Islet precursor cell (in vitro differentiated cells): ENCODE measurements around the gene HECTD4.
"Not testable (repeated sequence)": the region's sequence is repeated elsewhere in the genome, so short reads cannot be mapped to it uniquely, and the experiment has no call there.

Experiments
- DNase-seq: peaks from one replicate; pipeline ENCODE4 v3.0.0-alpha.2; 2018

The HECTD4 gene, protein sequence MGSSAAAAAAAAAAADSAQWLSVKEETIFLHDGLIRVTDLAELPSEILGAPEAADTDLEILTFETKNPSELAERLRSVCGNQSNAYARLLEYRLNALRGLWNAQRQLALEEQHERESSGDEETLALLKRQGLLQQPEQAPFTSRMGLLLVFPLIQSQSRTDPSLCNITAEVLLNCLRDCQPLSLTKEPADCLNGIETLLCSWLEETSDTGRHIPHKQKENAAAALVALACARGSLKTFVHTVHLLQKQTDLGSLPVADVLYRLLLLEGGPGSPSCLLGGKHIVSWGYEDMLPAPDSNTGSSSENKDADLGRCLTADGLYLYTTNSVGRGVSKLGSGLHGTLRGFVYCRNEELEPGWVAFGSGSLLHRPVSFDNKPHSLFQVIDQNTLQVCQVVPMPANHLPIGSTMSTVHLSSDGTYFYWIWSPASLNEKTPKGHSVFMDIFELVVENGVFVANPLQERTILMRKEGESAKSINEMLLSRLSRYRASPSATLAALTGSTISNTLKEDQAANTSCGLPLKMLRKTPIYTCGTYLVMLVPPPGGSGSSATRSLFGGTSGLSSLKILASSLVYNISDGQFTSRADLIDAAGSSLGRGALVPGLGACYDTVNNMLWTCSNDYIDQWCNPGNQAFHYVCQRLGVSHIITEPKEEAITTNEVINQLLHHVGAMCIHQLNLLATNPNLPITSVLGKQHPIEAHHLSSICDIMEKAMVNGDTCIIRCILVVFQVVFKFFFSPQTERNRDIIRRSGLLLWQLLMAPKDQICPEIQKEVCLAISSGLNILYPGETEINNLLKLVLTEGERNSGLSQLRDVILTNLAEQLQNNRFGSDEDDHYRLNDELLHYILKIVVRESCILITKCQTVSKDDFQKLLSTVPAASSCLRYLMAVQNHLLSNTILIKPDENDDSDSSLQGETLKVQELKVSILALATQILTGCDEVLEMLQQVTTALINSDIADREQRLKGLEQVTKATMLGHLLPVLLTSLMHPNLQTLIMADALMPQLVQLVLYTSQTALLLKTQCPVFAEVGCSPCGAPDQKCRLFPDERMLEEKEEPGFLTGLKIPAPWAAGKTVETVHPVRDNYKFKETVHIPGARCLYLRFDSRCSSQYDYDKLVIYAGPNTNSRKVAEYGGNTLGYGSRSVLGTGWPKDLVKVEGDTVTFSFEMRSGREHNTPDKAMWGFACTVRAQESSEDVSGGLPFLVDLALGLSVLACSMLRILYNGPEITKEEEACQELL (N-terminal part only)

DNA sequence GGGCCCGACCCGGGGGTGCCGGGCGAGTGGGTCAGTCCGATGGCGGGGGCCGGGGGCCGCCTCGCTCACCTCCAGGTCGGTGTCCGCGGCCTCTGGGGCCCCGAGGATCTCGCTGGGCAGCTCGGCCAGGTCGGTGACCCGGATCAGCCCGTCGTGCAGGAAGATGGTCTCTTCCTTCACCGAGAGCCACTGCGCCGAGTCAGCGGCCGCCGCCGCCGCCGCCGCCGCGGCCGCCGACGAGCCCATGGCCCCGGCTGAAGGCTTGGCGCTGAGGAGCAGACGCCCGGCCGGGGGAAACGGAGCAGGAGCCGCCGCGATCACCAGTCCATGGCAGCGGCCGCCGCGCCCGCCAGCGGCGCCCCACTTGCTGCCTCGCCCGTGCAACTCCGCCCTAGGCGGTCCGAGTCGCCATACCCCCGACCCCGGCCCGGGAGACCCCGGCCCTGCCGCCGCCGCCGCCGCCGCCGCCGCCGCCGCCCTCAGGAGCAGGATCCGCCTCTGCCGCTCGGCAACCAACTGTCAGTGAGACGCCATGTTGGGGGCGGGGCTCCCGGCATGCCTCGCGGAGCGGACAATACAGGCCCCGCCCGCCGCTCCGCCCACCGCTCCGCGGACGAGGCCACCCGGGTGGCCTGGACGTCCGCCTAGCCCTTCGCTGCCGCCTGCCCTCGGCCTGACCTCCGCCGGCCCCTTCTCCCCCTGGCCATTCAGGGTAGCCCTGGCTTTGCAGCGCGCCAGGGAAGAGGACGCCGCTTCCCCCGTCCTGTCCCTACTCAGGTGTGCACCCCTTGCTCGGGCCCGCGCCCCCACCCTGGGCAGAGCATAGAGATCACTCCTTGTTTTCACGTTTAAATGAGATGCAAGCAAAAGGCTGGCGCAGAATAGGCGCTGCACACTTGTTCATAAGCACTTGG is at the start of gene HECTD4:
TSS of gene HECTD4 (minus strand) at position 549 of the 914 bp plus-strand sequence. CDS start at position 246, 303 bp downstream.
- DNase-seq = peak; percentile 98

DNA sequence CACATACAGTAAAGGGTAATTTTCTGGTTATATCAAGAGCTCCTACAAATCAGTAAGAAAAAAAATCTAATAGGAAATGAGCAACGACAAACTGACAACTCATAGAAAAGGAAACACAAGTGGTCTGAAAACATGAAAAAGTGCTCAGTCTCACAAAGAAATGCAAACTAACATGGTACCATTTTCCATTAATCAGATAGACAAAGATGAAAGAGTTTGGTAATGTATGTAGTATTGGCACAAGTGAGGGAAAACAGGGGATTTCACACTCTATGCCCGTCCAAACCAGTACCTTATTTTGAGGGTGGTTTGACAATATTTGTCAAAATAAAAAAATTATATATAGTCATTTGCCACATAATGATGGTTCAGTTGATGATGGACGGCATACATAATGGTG is 49.7 kb upstream of the HECTD4 start:
- no peak for DNase-seq

GRCh38 chr12:112430929-112431328 is 48.7 kb upstream of the HECTD4 start:
- no peak for DNase-seq

DNA sequence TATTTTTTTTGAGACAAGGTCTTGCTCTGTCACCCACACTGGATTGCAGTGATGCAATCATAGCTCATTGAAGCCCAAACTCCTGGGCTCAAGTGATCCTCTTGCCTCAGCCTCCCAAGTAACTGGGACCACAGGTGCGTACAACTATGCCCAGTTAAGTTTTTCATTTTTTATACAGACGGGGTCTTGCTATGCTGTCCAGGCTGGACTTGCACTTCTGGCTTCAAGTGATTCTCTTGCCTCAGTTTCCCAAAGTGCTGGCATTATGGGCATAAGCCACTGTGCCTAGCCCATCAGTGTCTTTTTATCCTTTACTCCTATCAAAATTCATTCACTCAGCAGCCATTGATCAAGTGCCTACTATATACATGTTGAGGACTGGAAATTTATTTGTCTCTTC is 45.5 kb upstream of the HECTD4 start:
- no peak for DNase-seq

GRCh38 chr12:112425582-112426382 is 43.6 kb upstream of the HECTD4 start:
- DNase-seq = no peak

DNA sequence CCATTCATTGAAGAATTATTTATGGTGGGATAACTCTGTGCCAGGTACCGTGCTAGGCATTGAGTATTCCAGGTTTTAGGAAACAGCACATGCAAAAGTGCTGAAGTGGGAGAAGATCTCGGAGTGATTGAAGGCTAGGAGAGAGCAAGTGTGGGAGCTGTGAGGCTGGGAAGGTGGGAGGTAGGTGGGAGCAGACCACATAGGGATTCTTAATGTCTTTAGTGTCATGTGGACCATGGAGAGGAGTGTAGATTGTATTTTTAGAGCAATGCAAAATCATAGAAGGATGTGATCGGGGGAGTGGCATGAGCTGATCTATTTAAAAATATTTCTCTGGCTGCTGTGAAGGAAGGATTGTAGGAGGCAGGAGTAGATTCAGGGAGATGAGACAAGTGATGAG is 41.9 kb upstream of the HECTD4 start:
- DNase-seq = no peak

DNA sequence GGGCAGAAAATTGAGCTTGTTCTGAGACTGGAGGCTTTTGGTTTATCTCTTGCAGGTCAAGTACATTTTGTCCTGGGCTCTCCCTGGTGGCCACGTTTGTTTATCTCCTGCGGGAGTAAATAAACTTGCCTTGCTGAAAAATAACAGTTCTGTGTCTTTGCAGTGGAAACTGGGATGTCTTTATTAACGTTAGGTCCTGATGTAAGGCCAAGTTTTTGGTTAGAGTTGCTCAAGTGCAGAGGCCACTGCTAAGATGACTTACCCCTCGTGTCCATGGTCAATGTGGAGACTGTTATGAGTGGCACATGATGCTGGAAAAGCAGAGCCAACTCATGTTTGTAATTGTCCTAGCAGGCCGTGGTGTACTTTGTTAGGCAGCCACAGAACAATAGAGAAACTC is 40.3 kb upstream of the HECTD4 start:
- no peak for DNase-seq

- DNase-seq = no peak
Measured at GRCh38 chr12:112421363-112421762, 39.1 kb upstream of the HECTD4 start.

- no peak for DNase-seq
Measured at GRCh38 chr12:112420740-112421139, 38.5 kb upstream of the HECTD4 start.

- peak; percentile 92 for DNase-seq
Measured at GRCh38 chr12:112419297-112420133, 37.3 kb upstream of the HECTD4 start.

- DNase-seq = peak; percentile 96
Measured at GRCh38 chr12:112418608-112419296, 36.5 kb upstream of the HECTD4 start, which contains the start of gene PTPN11. Gene PTPN11, plus strand, starts transcription at chr12:112418947. Its CDS starts 165 bp downstream, at chr12:112419112.

GRCh38 chr12:112418273-112418607 is 36.0 kb upstream of the HECTD4 start:
- no peak for DNase-seq

- not testable (repeated sequence) for DNase-seq
Measured at GRCh38 chr12:112415457-112415856, 33.2 kb upstream of the HECTD4 start.

DNA sequence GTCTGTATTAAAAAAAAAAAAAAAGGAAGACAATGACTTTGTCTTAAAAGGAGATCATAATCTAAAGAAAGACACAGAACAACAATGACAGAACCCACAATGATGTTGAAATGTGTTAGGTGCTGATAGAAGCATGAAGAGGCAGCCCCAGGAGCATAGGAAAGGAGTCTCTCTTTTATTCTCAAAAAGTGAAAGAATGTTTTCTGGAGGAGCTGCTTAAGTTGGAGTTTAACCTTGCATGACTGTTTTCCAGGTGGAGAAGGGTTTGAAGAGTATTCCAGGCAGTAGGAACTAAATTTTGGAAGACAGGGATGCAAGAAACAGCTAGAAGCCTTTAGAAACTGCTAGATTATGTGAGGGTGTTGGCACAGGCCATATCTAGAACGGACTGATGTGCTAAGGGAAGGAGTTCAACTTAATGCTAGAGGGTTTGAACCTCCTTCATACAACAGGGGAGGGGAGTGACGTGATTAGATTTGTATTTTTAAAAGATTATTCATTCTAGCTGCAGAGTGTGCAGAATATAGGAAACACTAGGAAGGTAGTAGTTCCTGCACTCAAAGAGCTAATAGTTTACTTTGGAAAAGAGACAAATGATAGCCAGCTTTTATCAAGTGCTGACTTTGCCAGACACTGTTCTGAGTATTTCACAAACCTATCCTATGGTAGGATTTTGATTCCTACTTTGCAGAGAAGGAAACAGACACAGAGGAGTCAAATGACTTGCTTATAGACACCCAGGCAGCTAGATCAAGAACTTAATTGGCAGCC is 31.8 kb upstream of the HECTD4 start:
- no peak for DNase-seq

DNA sequence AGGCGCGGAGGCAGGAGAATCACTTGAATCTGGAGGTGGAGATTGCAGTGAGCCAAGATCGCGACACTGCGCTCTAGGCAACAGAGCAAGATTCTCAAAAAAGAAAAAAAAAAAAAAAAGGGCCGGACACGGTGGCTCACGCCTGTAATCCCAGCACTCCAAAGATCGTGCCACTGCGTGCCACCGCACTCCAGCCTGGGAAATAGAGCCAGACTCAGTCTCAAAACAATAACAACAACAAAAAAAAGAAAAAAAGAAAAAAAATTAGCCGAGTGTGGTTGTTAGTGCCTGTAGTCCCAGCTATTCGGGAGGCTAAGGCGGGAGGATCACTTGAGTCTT is 27.6 kb upstream of the HECTD4 start:
- DNase-seq = no peak

DNA sequence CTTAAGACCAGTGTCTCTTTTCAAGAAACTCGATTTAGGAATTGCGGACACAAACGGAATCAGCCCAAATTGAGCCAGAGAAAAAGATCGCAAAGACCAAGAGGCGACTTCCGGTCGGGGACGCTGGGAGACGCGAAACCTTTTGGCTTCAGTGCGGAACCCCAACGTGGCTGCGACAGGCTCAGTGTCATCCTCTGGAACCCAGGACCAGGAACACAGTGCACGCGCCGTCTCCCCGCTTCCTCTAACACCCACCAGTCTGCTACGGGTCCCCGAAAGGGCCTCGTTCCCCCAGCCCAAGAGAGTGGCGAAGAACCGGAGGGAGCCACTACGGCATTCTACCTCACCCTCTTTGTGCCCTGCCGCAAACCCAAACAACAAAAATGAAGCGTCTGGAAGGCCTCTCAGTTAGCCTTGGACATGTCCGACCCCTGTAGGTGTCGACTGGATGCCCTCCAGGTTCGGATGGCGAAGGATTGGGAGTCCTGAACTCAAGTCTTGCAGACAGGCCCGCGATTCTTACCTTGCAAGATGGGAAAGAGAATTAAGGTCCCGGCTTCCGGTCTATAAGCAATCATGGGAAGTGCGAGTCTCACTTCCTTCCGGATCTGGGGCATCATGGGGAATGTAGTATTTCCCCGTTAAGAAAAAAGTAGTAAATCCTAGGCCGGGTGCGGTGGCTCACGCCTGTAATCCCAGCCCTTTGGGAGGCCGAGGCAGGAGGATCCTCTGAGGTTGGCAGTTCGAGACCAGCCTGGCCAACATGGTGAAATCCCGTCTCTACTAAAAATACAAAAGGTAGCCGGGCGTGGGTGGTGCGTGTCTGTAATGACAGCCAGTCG is 27.1 kb upstream of the HECTD4 start, which contains the start of gene RPL6:
TSS of gene RPL6 (minus strand) at position 542 of the 842 bp plus-strand sequence. CDS start 949 bp downstream, outside the sequence.
- peak; percentile 95 for DNase-seq

DNA sequence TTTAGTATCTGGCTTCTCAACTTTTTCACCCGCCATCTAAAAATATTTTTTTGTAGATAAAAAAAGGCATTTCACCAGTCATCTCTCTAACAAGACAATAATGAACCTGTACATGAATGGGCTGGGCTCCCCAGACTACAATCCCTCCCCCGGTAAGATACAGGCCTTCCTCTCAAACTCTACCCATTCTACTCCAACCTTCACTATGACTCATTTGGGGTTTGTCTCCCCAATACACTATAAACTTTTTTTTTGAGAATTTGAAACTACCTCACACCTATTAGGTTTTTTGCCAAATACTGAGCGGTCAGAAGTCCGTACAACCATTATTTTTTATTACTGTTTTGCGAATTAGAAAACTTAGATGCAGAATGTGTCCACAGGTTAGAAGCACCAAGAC is 26.4 kb upstream of the HECTD4 start:
- no peak for DNase-seq

- not testable (repeated sequence) for DNase-seq
Measured at GRCh38 chr12:112407683-112408082, 25.5 kb upstream of the HECTD4 start.
